ENCODE results near the gene ACTN1. TPM values are rescaled to one million over a fixed set of nuclear protein-coding genes. Genes with fewer than 3 reads are reported as not detected.
A peak's percentile ranks its signal among the peaks of the same experiment; 100 is the strongest.

The ACTN1 gene
- total RNA-seq, 4 donors from 2014 or later: 31.9 to 111 (median 76.1) TPM

DNA sequence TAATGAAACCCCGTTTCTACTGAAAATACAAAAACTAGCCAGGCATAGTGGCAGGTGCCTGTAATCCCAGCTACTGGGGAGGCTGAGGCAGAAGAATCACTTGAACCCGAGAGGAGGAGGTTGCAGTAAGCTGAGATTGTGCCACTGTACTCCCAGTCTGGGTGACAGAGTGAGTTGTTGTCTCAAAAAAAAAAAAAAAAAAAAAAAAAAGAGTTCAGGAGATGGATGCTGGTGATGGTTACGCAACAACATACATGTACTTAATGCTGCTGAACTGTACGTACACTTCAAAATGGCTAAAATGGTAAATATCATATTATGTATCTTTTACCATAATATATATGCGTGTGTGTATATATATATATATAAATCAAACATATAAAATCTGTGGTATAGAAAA lies 29.0 kb downstream of the ACTN1 start:
- no peak overlapping the region for H3K4me3 ChIP-seq (ENCODE audit: low read depth, poor library complexity, severe bottlenecking)
- no peak for DNase-seq (ENCODE audit: low spot score in 2 of 2)
- intact Hi-C loops (cut with DNase I; ENCODE audit: low total_unique reads): no loop called here
- no peak for TF ChIP-seq POLR2A (IDR thresholded peaks at IDR 0.05)
- TF ChIP-seq, protein P1, sequence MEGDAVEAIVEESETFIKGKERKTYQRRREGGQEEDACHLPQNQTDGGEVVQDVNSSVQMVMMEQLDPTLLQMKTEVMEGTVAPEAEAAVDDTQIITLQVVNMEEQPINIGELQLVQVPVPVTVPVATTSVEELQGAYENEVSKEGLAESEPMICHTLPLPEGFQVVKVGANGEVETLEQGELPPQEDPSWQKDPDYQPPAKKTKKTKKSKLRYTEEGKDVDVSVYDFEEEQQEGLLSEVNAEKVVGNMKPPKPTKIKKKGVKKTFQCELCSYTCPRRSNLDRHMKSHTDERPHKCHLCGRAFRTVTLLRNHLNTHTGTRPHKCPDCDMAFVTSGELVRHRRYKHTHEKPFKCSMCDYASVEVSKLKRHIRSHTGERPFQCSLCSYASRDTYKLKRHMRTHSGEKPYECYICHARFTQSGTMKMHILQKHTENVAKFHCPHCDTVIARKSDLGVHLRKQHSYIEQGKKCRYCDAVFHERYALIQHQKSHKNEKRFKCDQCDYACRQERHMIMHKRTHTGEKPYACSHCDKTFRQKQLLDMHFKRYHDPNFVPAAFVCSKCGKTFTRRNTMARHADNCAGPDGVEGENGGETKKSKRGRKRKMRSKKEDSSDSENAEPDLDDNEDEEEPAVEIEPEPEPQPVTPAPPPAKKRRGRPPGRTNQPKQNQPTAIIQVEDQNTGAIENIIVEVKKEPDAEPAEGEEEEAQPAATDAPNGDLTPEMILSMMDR (IDR thresholded peaks at IDR 0.05): no peak
- 68 to 82% methylated on average over 5 of the region's 5 CpGs for WGBS, 2 donors

DNA sequence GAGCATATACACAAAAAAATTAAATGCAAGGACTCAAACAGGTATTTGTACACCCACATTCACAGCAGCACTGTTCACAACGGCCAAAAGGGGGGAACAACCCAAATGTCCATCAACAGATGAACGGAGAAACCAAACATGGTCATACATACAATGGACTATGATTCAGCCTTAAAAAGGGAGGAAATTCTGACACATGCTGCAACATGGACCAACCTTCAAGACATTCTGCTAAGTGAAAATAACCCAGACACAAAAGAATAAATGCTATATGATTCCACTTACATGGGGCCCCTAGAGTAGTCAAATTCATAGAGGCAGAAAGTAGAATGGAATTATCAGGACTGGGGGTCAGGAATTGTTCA lies 29.5 kb downstream of the ACTN1 start:
- no peak overlapping the region for H3K4me3 ChIP-seq (ENCODE audit: low read depth, poor library complexity, severe bottlenecking)
- 63 to 71% methylated on average over 2 of the region's 2 CpGs for WGBS, 2 donors
- TF ChIP-seq, protein P1 (IDR thresholded peaks at IDR 0.05): no peak
- TF ChIP-seq POLR2A (IDR thresholded peaks at IDR 0.05): no peak
- intact Hi-C loops (cut with DNase I; ENCODE audit: low total_unique reads): no loop called here
- DNase-seq (ENCODE audit: low spot score in 2 of 2): no peak

DNA sequence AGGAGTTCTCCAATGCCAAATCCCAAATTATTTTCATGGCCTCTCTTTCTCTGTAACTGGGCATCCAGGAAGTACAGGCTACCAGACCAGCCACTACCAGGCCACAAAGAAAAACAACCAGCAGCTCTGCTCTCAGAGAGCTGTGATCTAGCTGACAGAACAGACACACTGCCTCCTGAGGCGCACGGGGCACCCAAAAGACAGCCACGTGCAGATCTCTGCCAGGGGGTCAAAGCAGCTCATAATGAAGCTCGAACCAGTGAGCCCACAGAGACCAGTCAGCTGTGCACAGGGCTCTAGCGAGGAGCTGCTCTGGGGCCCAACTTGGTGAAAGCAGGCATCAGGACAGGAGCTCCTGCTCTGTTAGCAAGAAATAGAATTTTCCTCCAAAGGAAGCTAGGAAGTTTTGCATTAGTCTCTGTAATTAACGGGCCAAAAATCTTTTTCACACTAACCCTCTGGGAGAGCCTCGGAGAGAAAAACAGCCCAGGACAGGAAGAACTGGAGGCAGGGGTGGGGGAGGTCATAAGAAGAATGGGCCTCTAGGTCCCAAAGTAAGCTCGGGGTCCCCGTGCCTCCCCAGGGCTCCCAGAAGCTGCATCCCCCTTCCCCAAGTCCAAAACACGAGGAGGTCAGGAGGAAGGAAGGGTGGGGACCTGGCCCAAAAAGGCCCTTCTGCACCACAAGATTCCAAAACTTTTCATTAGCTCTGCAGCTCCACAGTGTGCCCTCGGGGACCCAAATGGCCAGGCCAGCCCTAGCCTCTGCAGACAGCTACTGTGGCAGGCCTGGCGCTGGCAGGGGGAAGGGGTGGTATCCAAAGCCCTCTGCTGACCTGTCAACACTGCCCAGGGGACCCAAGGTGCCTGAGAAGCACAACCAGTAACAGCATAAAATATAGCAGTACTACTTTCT lies 30.2 kb downstream of the ACTN1 start:
- WGBS, 2 donors: 45 to 58% methylated on average over 12 of the region's 12 CpGs
- no peak for DNase-seq (ENCODE audit: low spot score in 2 of 2)
- intact Hi-C loops (cut with DNase I; ENCODE audit: low total_unique reads): no loop called here
- no peak overlapping the region for H3K4me3 ChIP-seq (ENCODE audit: low read depth, poor library complexity, severe bottlenecking)
- TF ChIP-seq, protein P1 (IDR thresholded peaks at IDR 0.05): no peak
- TF ChIP-seq POLR2A (IDR thresholded peaks at IDR 0.05): no peak

DNA sequence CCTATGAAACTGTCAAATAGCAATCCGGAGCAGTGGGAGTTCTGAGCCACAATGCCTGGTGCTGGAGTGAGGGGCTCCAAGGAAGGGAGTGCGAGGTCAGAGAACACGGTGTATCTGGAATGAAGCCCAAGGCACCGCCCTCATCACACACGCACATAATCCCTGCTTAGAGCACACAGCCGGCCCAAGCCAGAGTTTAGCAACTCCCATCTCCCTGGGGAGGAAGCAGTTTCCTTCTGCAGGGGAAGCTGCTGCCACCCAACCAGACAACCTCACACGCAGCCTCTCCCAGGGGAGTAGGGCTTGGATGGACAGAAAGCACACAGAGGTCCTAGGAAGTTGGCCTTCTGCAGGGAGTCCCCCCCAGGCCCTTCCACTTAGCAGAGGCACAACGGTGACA lies 31.3 kb downstream of the ACTN1 start:
- no peak overlapping the region for H3K4me3 ChIP-seq (ENCODE audit: low read depth, poor library complexity, severe bottlenecking)
- DNase-seq (ENCODE audit: low spot score in 2 of 2): peak in 1 of 2 donors; percentile 59
- 12 to 31% methylated on average over 7 to 8 of the region's 8 CpGs for WGBS, 2 donors
- no peak for TF ChIP-seq POLR2A (IDR thresholded peaks at IDR 0.05)
- TF ChIP-seq, protein P1 (IDR thresholded peaks at IDR 0.05): no peak
- intact Hi-C loops (cut with DNase I; ENCODE audit: low total_unique reads): no loop called here

DNA sequence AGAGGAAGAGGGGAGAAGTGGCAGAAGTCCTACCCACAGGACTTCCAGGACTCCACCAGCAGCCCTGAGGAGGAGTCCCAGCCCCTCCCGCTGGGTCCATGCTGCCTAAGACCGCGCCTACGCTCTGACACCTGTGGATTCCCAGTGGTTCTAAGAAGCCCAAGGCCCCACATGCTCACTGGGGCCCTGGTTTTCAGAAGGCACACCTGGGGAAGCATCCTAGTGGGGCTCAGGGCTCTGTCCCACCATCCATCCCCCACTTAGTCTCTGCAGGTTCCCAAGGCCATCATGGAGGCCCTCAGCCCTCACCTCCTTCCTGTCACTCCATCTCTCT lies 32.6 kb downstream of the ACTN1 start:
- TF ChIP-seq, protein P1 (IDR thresholded peaks at IDR 0.05): no peak
- no peak for TF ChIP-seq POLR2A (IDR thresholded peaks at IDR 0.05)
- no peak for DNase-seq (ENCODE audit: low spot score in 2 of 2)
- intact Hi-C loops (cut with DNase I; ENCODE audit: low total_unique reads): no loop called here
- WGBS, 2 donors: 87 to 90% methylated on average over 4 of the region's 4 CpGs
- H3K4me3 ChIP-seq (ENCODE audit: low read depth, poor library complexity, severe bottlenecking): no peak overlapping the region

Data from lower leg skin (tissue), 4 donors.